SK-N-SH (cell line): ENCODE data around the gene ANO9.

Experiments used
- CTCF ChIP-seq: fragments of 200-600 bp; sonication (generic); IDR thresholded peaks from 2 replicates; pipeline ENCODE4 v1.6.1; 2017; ENCODE audit warnings: antibody characterized with exemption, mild to moderate bottlenecking, moderate library complexity
- MXI1 ChIP-seq: IDR thresholded peaks from 2 replicates; pipeline ENCODE4 v1.6.1; 2012; ENCODE audit warnings: mild to moderate bottlenecking, low read depth, low read length, improper control_type of control experiment
- TEAD4 ChIP-seq: IDR thresholded peaks from 2 replicates; pipeline ENCODE4 v1.4.0; 2012; ENCODE audit warnings: mild to moderate bottlenecking, borderline replicate concordance; ENCODE audit not compliant: insufficient read depth

GRCh38 chr11:434496-434895, 7.3 kb downstream of the ANO9 start:
- TF ChIP-seq CTCF (no peak), TEAD4 (no peak), MXI1 (no peak)
